ENCODE measurements around the gene CORO2B.

DNA sequence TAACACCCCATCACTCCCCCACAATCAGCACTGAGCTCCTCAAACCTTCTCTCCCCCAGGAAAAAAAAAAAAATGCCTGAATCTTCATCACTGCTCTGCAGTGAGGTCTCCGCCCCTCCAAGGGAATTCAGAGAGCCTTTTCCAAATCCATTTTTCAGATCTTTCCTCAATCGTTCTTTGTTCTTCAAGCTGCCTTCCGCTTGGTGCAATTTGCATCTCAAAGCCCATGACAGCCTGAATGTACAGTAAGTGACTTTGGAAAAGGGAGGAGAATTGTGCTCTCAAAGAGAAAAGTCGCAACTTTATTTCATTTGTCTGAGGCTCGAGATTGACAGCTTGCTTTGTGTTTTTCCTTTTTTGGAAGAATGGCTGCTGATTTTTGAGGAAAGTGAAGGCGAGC, 75.0 kb downstream of the CORO2B start:
- TF ChIP-seq, protein P1, sequence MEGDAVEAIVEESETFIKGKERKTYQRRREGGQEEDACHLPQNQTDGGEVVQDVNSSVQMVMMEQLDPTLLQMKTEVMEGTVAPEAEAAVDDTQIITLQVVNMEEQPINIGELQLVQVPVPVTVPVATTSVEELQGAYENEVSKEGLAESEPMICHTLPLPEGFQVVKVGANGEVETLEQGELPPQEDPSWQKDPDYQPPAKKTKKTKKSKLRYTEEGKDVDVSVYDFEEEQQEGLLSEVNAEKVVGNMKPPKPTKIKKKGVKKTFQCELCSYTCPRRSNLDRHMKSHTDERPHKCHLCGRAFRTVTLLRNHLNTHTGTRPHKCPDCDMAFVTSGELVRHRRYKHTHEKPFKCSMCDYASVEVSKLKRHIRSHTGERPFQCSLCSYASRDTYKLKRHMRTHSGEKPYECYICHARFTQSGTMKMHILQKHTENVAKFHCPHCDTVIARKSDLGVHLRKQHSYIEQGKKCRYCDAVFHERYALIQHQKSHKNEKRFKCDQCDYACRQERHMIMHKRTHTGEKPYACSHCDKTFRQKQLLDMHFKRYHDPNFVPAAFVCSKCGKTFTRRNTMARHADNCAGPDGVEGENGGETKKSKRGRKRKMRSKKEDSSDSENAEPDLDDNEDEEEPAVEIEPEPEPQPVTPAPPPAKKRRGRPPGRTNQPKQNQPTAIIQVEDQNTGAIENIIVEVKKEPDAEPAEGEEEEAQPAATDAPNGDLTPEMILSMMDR (IDR thresholded peaks at IDR 0.05; ENCODE audit: borderline replicate concordance, extremely low read depth, low read length, poor library complexity, severe bottlenecking): no peak
- TF ChIP-seq EZH2 (IDR thresholded peaks at IDR 0.05; ENCODE audit: borderline replicate concordance, low read depth, low read length, severe bottlenecking): no peak

Measured in DND-41 (cell line).